ENCODE measurements around the gene CALM1. TPM values are rescaled to one million over a fixed set of nuclear protein-coding genes. Genes with fewer than 3 reads are reported as not detected.

The CALM1 gene
- polyA plus RNA-seq, 1 donor from 2014 or later, result 373 TPM

DNA sequence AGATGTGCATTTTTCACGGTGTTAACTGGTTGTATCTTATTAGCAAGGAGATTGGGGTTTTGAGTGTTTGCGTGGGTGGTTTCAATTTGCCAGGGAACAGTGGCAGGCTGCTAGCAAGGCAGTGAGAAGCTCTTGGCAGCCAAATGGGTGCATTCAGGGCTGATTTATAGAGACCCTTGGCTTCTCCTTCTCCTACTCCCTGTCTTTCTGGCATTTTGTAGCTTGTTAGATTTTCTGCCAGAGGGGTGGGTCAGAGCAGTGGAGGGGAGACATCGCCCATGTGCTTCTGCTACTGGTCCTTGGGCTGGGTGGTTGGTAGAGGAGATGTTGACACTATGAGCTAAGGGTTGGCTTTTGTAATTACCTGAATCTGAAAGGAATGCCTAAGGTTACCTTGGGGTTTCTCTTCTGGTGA lies 9.6 kb downstream of the CALM1 start:
- no peak overlapping the region for H3K4me3 ChIP-seq (ENCODE audit: low read length)
- peaks cover 1% of the 10 kb centered on the region for H3K79me2 ChIP-seq (replicated peaks; ENCODE audit: insufficient read depth, low read length)
- H2AFZ ChIP-seq (ENCODE audit: low read depth, low read length), result no peak overlapping the region
- no peaks in the 10 kb centered on the region for H4K20me1 ChIP-seq (ENCODE audit: insufficient read depth)
- no peak overlapping the region for H3K27ac ChIP-seq (ENCODE audit: low read length)
- H3K4me2 ChIP-seq (ENCODE audit: low read length), result no peak overlapping the region
- no peaks in the 10 kb centered on the region for H3K9me3 ChIP-seq (ENCODE audit: low read length)
- H3K36me3 ChIP-seq (ENCODE audit: insufficient read depth, low read length), result peaks cover 10% of the 10 kb centered on the region
- no peak overlapping the region for H3K9ac ChIP-seq (ENCODE audit: low read length)
- TF ChIP-seq, protein P1, sequence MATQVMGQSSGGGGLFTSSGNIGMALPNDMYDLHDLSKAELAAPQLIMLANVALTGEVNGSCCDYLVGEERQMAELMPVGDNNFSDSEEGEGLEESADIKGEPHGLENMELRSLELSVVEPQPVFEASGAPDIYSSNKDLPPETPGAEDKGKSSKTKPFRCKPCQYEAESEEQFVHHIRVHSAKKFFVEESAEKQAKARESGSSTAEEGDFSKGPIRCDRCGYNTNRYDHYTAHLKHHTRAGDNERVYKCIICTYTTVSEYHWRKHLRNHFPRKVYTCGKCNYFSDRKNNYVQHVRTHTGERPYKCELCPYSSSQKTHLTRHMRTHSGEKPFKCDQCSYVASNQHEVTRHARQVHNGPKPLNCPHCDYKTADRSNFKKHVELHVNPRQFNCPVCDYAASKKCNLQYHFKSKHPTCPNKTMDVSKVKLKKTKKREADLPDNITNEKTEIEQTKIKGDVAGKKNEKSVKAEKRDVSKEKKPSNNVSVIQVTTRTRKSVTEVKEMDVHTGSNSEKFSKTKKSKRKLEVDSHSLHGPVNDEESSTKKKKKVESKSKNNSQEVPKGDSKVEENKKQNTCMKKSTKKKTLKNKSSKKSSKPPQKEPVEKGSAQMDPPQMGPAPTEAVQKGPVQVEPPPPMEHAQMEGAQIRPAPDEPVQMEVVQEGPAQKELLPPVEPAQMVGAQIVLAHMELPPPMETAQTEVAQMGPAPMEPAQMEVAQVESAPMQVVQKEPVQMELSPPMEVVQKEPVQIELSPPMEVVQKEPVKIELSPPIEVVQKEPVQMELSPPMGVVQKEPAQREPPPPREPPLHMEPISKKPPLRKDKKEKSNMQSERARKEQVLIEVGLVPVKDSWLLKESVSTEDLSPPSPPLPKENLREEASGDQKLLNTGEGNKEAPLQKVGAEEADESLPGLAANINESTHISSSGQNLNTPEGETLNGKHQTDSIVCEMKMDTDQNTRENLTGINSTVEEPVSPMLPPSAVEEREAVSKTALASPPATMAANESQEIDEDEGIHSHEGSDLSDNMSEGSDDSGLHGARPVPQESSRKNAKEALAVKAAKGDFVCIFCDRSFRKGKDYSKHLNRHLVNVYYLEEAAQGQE (IDR thresholded peaks at IDR 0.05; ENCODE audit: borderline replicate concordance), result no peak
- no peak for TF ChIP-seq EP300 (conservative IDR thresholded peaks at IDR 0.05; ENCODE audit: poor library complexity, severe bottlenecking)
- TF ChIP-seq TAF1 (IDR thresholded peaks at IDR 0.05; ENCODE audit: low read depth), result no peak
- no peak for TF ChIP-seq EZH2 (IDR thresholded peaks at IDR 0.05; ENCODE audit: borderline replicate concordance, insufficient read depth, low read length, poor library complexity, severe bottlenecking)
- TF ChIP-seq RAD21 (conservative IDR thresholded peaks at IDR 0.05), result no peak
- TF ChIP-seq MXI1 (conservative IDR thresholded peaks at IDR 0.05; ENCODE audit: poor library complexity, severe bottlenecking), result no peak
- TF ChIP-seq SMC3 (conservative IDR thresholded peaks at IDR 0.05; ENCODE audit: poor library complexity), result no peak
- no peak for TF ChIP-seq POLR2AphosphoS5 (IDR thresholded peaks at IDR 0.05)
- TF ChIP-seq, protein P2, sequence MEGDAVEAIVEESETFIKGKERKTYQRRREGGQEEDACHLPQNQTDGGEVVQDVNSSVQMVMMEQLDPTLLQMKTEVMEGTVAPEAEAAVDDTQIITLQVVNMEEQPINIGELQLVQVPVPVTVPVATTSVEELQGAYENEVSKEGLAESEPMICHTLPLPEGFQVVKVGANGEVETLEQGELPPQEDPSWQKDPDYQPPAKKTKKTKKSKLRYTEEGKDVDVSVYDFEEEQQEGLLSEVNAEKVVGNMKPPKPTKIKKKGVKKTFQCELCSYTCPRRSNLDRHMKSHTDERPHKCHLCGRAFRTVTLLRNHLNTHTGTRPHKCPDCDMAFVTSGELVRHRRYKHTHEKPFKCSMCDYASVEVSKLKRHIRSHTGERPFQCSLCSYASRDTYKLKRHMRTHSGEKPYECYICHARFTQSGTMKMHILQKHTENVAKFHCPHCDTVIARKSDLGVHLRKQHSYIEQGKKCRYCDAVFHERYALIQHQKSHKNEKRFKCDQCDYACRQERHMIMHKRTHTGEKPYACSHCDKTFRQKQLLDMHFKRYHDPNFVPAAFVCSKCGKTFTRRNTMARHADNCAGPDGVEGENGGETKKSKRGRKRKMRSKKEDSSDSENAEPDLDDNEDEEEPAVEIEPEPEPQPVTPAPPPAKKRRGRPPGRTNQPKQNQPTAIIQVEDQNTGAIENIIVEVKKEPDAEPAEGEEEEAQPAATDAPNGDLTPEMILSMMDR (IDR thresholded peaks at IDR 0.05; ENCODE audit: poor library complexity, severe bottlenecking), result no peak
- no peaks in the 10 kb centered on the region for H3F3A ChIP-seq (ENCODE audit: insufficient read depth, low read length, poor library complexity, severe bottlenecking)
- no peaks in the 10 kb centered on the region for H3K27me3 ChIP-seq (ENCODE audit: insufficient read depth, low read depth, low read length)
- H3K9me2 ChIP-seq (ENCODE audit: insufficient read depth, low read length), result no peaks in the 10 kb centered on the region

DNA sequence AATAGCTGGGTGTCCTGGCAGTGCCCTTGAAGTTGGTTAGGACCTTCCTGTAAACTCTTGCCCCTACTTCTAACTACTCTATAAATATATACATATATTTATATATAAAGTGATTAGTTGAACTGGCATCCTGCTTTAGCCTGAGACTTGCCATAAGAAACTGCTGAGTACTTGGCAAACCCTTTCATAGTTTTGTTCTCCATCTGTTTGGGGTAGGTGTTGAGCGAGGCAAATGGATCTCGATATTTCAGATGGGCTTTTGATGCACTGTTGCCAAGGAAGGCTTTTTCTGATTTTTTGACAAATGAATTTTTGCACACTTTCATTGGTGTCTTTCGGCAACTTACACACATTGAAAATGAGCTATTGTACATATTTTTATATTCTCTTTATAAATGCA lies 10.4 kb downstream of the CALM1 start:
- no peaks in the 10 kb centered on the region for H3F3A ChIP-seq (ENCODE audit: insufficient read depth, low read length, poor library complexity, severe bottlenecking)
- H3K79me2 ChIP-seq (replicated peaks; ENCODE audit: insufficient read depth, low read length), result no peaks in the 10 kb centered on the region
- TF ChIP-seq, protein P2 (IDR thresholded peaks at IDR 0.05; ENCODE audit: poor library complexity, severe bottlenecking), result no peak
- TF ChIP-seq, protein P1 (IDR thresholded peaks at IDR 0.05; ENCODE audit: borderline replicate concordance), result no peak
- TF ChIP-seq SMC3 (conservative IDR thresholded peaks at IDR 0.05; ENCODE audit: poor library complexity), result no peak
- no peak for TF ChIP-seq MXI1 (conservative IDR thresholded peaks at IDR 0.05; ENCODE audit: poor library complexity, severe bottlenecking)
- TF ChIP-seq RAD21 (conservative IDR thresholded peaks at IDR 0.05), result no peak
- TF ChIP-seq TAF1 (IDR thresholded peaks at IDR 0.05; ENCODE audit: low read depth), result no peak
- no peak for TF ChIP-seq EP300 (conservative IDR thresholded peaks at IDR 0.05; ENCODE audit: poor library complexity, severe bottlenecking)
- peaks cover 10% of the 10 kb centered on the region for H3K36me3 ChIP-seq (ENCODE audit: insufficient read depth, low read length)
- H3K27me3 ChIP-seq (ENCODE audit: insufficient read depth, low read depth, low read length), result no peaks in the 10 kb centered on the region
- H3K9me3 ChIP-seq (ENCODE audit: low read length), result no peaks in the 10 kb centered on the region
- H4K20me1 ChIP-seq (ENCODE audit: insufficient read depth), result no peaks in the 10 kb centered on the region
- no peak overlapping the region for H3K4me2 ChIP-seq (ENCODE audit: low read length)
- no peak overlapping the region for H3K9ac ChIP-seq (ENCODE audit: low read length)
- no peak overlapping the region for H3K4me3 ChIP-seq (ENCODE audit: low read length)
- H3K9me2 ChIP-seq (ENCODE audit: insufficient read depth, low read length), result no peaks in the 10 kb centered on the region
- H3K27ac ChIP-seq (ENCODE audit: low read length), result no peak overlapping the region
- H2AFZ ChIP-seq (ENCODE audit: low read depth, low read length), result no peak overlapping the region

Data from neural cell (in vitro differentiated cells).